Ishikawa (cell line): ENCODE results near the gene G0S2.

Experiments
- CEBPB ChIP-seq: IDR thresholded peaks from 2 replicates; pipeline ENCODE4 v1.6.1; 2012
- EP300 ChIP-seq: IDR thresholded peaks from 2 replicates; pipeline ENCODE4 v1.6.1; 2012; ENCODE audit warnings: borderline replicate concordance
- FOXM1 ChIP-seq: IDR thresholded peaks from 2 replicates; pipeline ENCODE4 v1.6.1; 2012; ENCODE audit warnings: low read depth, borderline replicate concordance
- NFIC ChIP-seq: IDR thresholded peaks from 2 replicates; pipeline ENCODE4 v1.6.1; 2012
- TAF1 ChIP-seq: IDR thresholded peaks from 2 replicates; pipeline ENCODE4 v1.6.1; 2012; ENCODE audit warnings: low read depth, mild to moderate bottlenecking
- TCF12 ChIP-seq: IDR thresholded peaks from 2 replicates; pipeline ENCODE4 v1.6.1; 2012; ENCODE audit warnings: low read depth
- YY1 ChIP-seq: IDR thresholded peaks from 2 replicates; pipeline ENCODE4 v1.6.1; 2012; ENCODE audit warnings: low read depth
- TF ChIP-seq, protein P1 (sequence below): IDR thresholded peaks from 2 replicates; pipeline ENCODE4 v1.6.1; 2012; ENCODE audit warnings: low read depth, mild to moderate bottlenecking

DNA sequence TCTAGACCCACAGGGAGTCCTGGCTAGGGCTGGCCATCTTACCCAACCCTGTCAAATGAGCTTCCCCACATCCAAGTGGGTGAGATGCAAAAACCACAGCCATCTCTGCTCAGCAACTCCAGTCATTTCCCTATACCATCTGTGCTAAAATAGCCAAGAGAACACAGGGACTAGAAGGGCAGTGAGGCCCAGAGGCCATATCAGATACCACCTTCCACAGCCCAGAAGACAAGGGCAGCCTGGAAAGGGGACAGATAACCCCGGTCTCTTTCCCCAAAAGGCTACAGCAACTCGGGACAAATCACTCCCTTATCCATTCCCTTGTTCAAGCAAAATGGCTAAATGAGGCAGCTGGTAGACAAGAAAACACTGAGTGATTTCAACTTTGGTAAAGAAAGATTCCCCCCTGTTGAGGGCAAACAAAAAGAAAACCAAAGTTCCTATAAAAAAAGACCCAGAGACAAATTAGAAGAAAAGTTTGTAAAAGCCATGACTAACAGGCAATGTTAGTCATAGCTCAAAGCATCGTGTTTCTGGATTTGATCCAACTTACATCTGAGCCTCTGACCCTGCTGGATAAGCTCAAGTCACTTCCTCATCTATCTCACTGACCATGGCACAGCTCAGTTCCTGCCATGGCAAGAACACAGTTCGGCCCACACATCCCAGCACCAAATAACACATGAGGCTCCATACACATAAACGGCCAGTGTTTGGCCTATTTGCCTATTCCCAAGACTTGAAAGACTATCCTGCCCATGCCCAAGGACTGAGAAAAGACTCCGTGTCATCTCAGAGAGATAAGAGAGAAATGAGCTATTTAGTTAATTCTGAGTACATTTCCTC lies 26.1 kb upstream of the G0S2 start:
- peak; percentile 81 for TF ChIP-seq NFIC
- TF ChIP-seq FOXM1 = no peak
- no peak for TF ChIP-seq CEBPB
- peak; percentile 64; the same call in 1 of the 2 replicates for TF ChIP-seq EP300
- TF ChIP-seq, protein P1, sequence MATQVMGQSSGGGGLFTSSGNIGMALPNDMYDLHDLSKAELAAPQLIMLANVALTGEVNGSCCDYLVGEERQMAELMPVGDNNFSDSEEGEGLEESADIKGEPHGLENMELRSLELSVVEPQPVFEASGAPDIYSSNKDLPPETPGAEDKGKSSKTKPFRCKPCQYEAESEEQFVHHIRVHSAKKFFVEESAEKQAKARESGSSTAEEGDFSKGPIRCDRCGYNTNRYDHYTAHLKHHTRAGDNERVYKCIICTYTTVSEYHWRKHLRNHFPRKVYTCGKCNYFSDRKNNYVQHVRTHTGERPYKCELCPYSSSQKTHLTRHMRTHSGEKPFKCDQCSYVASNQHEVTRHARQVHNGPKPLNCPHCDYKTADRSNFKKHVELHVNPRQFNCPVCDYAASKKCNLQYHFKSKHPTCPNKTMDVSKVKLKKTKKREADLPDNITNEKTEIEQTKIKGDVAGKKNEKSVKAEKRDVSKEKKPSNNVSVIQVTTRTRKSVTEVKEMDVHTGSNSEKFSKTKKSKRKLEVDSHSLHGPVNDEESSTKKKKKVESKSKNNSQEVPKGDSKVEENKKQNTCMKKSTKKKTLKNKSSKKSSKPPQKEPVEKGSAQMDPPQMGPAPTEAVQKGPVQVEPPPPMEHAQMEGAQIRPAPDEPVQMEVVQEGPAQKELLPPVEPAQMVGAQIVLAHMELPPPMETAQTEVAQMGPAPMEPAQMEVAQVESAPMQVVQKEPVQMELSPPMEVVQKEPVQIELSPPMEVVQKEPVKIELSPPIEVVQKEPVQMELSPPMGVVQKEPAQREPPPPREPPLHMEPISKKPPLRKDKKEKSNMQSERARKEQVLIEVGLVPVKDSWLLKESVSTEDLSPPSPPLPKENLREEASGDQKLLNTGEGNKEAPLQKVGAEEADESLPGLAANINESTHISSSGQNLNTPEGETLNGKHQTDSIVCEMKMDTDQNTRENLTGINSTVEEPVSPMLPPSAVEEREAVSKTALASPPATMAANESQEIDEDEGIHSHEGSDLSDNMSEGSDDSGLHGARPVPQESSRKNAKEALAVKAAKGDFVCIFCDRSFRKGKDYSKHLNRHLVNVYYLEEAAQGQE = no peak
- TF ChIP-seq YY1 = no peak
- peak; percentile 42; the same call in 1 of the 2 replicates for TF ChIP-seq TCF12
- no peak for TF ChIP-seq TAF1
